ENCODE results near the gene UROS.

GRCh38 chr10:125768219-125768855 lies 54.7 kb downstream of the UROS start:
- TF ChIP-seq POLR2A (IDR thresholded peaks at IDR 0.05) = no peak
- no peak for TF ChIP-seq CTCF (IDR thresholded peaks at IDR 0.05)
